Right lobe of liver (tissue), 4 donors: ENCODE data around the gene DOK5.

Source experiments
- POLR2A ChIP-seq: fragments of 450-650 bp; IDR thresholded peaks from one replicate; pipeline ENCODE4 v1.6.1; 2017; ENCODE audit warnings: antibody characterized with exemption, mild to moderate bottlenecking
- TF ChIP-seq, protein P1 (sequence below), 4 donors: fragments of 200-600 bp in 3 of 4; fragments of 450-650 bp in 1 of 4; IDR thresholded peaks; one replicate each; pipeline versions ENCODE4 v1.5.1 to v1.8.0; 2016 to 2022; ENCODE audit warnings: antibody characterized with exemption in 4 of 4, mild to moderate bottlenecking in 2 of 4
- donor health status: DM: no; HTN: no; CAD: no.
- donor health status: DM: no; HTN: no; CAD: no.
- donor health status: DM: no; HTN: yes; CAD: no.

- no peak for TF ChIP-seq POLR2A
- TF ChIP-seq, protein P1, sequence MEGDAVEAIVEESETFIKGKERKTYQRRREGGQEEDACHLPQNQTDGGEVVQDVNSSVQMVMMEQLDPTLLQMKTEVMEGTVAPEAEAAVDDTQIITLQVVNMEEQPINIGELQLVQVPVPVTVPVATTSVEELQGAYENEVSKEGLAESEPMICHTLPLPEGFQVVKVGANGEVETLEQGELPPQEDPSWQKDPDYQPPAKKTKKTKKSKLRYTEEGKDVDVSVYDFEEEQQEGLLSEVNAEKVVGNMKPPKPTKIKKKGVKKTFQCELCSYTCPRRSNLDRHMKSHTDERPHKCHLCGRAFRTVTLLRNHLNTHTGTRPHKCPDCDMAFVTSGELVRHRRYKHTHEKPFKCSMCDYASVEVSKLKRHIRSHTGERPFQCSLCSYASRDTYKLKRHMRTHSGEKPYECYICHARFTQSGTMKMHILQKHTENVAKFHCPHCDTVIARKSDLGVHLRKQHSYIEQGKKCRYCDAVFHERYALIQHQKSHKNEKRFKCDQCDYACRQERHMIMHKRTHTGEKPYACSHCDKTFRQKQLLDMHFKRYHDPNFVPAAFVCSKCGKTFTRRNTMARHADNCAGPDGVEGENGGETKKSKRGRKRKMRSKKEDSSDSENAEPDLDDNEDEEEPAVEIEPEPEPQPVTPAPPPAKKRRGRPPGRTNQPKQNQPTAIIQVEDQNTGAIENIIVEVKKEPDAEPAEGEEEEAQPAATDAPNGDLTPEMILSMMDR (IDR thresholded peaks at IDR 0.05) = no peak
Measured at GRCh38 chr20:54476169-54477009, 996 bp downstream of the DOK5 start.
